ENCODE measurements around the gene CAMK1D.

DNA sequence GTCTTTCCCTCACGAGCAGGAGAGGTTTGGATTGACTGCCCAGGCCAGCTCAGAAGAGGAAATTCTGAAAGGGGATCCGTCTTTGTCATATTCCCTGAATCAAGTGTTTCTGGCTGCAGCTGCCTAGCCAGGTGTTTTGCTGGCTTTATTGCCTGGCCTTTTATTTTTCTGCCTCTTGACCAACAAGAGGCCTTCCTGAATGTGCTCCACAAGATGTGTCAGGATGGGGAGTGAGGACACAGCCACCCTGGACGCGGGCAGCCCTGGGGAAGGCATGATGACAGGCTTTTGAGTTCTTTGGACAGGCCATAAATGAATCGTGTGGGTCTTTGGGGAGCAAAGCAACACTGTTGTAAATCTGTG is 163.6 kb downstream of the CAMK1D start:
- no peak for TF ChIP-seq SNAI2 (CRISPR knock-in tag; IDR thresholded peaks at IDR 0.05)
- TF ChIP-seq ZFP30 (CRISPR knock-in tag; IDR thresholded peaks at IDR 0.05): no peak
- TF ChIP-seq, protein P1, sequence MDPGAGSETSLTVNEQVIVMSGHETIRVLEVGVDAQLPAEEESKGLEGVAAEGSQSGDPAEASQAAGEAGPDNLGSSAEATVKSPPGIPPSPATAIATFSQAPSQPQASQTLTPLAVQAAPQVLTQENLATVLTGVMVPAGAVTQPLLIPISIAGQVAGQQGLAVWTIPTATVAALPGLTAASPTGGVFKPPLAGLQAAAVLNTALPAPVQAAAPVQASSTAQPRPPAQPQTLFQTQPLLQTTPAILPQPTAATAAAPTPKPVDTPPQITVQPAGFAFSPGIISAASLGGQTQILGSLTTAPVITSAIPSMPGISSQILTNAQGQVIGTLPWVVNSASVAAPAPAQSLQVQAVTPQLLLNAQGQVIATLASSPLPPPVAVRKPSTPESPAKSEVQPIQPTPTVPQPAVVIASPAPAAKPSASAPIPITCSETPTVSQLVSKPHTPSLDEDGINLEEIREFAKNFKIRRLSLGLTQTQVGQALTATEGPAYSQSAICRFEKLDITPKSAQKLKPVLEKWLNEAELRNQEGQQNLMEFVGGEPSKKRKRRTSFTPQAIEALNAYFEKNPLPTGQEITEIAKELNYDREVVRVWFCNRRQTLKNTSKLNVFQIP (CRISPR knock-in tag; IDR thresholded peaks at IDR 0.05; ENCODE audit: borderline replicate concordance, low read depth): no peak
- no peak for TF ChIP-seq ARNTL (CRISPR knock-in tag; IDR thresholded peaks at IDR 0.05; ENCODE audit: borderline replicate concordance, low read depth)
- TF ChIP-seq, protein P2, sequence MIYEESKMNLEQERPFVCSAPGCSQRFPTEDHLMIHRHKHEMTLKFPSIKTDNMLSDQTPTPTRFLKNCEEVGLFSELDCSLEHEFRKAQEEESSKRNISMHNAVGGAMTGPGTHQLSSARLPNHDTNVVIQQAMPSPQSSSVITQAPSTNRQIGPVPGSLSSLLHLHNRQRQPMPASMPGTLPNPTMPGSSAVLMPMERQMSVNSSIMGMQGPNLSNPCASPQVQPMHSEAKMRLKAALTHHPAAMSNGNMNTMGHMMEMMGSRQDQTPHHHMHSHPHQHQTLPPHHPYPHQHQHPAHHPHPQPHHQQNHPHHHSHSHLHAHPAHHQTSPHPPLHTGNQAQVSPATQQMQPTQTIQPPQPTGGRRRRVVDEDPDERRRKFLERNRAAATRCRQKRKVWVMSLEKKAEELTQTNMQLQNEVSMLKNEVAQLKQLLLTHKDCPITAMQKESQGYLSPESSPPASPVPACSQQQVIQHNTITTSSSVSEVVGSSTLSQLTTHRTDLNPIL (CRISPR knock-in tag; IDR thresholded peaks at IDR 0.05; ENCODE audit: low read depth): no peak
- TF ChIP-seq, protein P3, sequence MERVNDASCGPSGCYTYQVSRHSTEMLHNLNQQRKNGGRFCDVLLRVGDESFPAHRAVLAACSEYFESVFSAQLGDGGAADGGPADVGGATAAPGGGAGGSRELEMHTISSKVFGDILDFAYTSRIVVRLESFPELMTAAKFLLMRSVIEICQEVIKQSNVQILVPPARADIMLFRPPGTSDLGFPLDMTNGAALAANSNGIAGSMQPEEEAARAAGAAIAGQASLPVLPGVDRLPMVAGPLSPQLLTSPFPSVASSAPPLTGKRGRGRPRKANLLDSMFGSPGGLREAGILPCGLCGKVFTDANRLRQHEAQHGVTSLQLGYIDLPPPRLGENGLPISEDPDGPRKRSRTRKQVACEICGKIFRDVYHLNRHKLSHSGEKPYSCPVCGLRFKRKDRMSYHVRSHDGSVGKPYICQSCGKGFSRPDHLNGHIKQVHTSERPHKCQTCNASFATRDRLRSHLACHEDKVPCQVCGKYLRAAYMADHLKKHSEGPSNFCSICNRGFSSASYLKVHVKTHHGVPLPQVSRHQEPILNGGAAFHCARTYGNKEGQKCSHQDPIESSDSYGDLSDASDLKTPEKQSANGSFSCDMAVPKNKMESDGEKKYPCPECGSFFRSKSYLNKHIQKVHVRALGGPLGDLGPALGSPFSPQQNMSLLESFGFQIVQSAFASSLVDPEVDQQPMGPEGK (CRISPR knock-in tag; IDR thresholded peaks at IDR 0.05; ENCODE audit: borderline replicate concordance): no peak
- TF ChIP-seq ZFP3 (CRISPR knock-in tag; IDR thresholded peaks at IDR 0.05): no peak
- TF ChIP-seq ZNF70 (CRISPR knock-in tag; IDR thresholded peaks at IDR 0.05): no peak
- no peak for TF ChIP-seq OSR1 (CRISPR knock-in tag; IDR thresholded peaks at IDR 0.05)
- TF ChIP-seq, protein P4, sequence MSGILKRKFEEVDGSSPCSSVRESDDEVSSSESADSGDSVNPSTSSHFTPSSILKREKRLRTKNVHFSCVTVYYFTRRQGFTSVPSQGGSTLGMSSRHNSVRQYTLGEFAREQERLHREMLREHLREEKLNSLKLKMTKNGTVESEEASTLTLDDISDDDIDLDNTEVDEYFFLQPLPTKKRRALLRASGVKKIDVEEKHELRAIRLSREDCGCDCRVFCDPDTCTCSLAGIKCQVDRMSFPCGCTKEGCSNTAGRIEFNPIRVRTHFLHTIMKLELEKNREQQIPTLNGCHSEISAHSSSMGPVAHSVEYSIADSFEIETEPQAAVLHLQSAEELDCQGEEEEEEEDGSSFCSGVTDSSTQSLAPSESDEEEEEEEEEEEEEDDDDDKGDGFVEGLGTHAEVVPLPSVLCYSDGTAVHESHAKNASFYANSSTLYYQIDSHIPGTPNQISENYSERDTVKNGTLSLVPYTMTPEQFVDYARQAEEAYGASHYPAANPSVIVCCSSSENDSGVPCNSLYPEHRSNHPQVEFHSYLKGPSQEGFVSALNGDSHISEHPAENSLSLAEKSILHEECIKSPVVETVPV (CRISPR knock-in tag; IDR thresholded peaks at IDR 0.05): no peak

Data from SK-N-SH treated with all-trans-retinoic acid at 6 μM for 48 hours (cell line).